ENCODE data around the gene EPHB2.

The EPHB2 gene

DNA sequence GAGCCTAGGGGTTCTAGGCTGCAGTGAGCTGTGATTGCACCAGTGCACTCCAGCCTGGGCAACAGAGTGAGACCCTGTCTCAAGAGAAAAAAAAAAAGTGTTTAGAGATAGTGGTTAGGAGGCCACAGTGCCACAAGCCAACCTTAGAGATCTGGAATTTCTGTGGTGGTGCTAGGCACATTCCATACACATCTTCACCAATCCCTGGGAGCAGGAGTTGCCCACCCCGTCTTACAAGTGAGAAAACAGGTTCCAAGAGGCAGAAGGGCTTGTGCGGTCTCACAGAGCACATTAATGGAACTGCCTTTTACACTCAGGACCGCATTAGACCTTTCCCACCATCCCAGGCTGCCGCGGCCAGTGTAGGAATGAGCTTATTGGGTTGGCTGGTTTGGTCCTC is 93.2 kb downstream of the EPHB2 start:
- DNase-seq (ENCODE audit: low spot score) = no peak

DNA sequence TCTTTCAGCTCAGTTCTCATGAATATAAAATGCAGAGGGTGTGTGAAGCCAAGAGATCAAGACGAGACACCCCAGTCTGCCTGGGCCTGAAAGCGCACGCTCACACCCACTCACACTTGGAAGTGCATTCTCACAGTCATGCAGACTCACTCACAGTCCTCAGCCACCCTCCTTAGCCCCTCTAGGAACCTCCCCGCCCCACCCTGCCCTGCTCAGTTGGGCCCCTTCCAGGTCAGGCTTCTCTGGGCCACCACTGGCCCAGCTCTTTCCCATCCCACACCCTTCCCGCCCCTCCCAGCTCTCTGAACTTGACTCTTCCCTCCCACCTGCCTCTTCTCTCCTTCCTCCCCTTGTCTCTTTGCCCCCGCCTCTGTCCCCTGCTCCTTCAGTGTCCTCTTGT is 93.8 kb downstream of the EPHB2 start:
- no peak for DNase-seq (ENCODE audit: low spot score)

DNA sequence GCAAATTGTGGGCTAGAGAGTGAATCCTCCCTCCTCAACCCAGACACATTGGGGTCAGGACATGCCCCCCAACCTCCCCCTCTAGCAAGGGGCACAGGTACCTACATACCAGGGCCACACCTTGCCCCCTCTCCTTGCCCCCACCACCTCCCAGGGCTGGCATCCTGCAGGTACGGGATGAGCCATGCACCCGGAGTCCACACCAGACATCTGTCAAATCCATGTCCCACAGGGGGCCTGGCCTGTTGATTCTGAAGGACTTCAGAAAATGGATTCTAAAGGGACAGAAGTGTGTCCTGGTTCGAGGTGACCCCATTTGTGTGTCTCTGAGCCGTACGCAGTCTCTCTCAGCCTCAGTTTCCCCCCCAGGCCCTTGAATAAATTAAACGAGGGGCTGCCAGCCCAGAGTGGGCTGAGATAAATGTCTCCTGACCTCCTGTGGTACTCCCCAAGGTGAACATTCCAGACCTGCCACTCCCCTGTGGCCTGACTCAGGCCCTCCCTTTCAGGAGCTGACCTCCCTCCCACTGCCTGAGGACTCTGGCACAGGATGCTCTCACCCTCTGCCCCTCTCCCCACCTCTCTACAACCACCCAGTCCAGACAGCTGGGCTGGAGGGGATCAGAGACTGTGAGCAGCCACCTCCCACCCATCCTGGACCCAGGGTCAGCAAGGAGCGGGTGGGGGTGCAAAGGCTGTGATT is 94.5 kb downstream of the EPHB2 start:
- DNase-seq (ENCODE audit: low spot score) = no peak

DNA sequence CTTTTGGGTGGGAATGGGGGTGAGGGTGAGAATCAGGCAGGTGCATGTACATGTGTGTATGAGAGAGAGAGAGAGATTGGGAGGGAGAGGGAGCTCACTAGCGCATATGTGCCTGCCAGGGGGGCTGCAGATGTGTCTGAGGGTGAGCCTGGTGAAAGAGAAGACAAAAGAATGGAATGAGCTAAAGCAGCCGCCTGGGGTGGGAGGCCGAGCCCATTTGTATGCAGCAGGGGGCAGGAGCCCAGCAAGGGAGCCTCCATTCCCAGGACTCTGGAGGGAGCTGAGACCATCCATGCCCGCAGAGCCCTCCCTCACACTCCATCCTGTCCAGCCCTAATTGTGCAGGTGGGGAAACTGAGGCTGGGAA is 95.0 kb downstream of the EPHB2 start:
- DNase-seq (ENCODE audit: low spot score) = no peak

DNA sequence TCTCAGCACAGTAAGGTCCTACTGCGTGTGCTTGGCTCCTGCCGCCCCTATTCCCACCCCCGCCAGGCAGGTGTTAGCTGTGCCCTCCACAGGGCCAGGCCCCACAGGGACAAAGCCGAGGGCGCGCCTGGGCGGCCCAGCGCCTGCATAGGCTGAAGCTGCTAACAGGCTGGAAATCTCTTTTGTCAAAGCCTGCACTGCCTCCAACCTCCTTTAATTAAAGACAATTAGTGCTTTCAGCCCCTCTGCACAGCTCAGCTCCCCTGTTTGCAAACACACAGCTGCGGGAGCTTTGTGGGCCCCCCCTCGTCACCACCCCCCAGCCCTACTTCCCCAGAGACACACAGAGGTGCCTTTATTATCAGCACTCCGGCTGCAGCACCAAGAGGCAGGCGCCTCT is 95.9 kb downstream of the EPHB2 start:
- DNase-seq (ENCODE audit: low spot score) = no peak

DNA sequence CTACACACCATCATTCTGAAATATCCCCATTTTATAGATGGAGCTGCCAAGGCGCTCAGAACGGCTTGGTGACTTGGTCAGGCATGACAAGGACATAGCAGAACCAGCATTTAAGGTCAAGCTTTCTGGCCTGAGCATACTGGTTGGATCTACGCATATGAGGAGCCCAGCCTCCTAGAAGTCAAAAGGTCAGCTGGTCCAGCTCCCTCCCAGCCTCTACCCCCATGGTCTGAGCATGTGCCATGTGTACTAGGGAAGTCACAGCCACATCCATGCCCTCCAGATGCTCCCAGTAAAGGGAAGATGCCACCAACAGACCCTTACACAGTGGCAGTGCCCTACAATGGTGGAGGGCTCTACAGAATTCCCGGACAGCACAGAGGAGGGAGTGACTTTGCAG is 96.7 kb downstream of the EPHB2 start:
- no peak for DNase-seq (ENCODE audit: low spot score)

DNA sequence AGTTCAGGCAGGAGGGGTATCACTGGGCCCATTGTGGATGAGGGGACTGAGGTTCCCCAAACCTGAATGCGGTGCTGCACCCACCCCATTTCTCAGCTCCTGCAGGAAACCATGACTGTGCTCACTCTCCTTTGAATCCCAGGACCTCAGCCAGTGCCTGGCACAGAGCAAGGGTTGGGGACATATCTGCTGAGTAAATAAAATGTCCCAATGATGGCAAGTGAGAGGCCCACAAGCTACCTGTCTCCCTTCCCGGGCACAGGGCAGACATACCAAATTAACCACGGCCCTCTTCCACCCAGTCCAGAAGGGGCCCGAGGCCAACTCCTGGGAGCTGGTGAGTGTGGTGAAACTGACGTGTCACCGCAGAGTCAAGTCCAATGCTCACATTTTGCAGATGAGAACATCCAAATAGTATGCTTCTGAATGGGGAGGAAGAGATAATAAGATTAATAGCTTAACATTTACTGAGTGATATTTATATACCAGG is 97.6 kb downstream of the EPHB2 start:
- DNase-seq (ENCODE audit: low spot score) = peak; percentile 56

DNA sequence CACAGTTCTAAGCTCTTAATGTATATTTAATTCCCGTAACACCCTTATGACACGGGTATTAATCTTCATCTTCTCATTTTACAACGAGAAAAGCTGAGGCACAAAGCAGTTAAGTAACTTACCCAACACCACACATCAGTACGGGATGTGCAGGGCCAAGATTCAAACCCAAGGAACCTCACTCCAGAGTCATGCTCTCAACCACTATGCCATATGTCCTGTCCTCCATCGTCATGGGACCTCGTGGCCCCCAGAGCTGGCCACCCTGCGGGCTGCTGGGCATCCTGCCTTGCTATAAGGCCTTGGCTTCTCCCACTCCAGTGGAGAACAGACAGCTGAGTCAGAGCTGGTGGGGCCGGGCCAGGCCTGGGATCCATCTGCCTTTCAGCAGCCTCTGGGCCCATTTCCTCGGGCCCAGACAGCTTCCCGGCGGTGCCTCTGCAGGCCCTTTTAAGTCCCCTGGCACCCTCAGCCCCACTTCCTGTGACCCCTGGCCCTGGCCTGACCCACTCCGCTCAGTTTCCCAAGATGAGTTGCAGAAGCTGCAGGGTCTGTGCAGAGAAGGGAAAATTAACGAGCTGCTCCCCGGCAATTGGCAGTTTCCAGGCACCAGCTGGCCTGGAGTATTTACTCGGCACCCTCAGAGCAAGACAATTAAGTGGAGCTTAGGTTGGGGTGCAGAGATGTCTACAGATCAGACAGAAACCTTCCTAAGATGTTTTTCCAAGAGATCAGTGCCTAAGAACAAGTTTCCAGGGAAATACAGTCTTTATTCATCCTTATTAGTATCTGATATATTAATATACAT is 98.2 kb downstream of the EPHB2 start:
- DNase-seq (ENCODE audit: low spot score) = peak; percentile 58

DNA sequence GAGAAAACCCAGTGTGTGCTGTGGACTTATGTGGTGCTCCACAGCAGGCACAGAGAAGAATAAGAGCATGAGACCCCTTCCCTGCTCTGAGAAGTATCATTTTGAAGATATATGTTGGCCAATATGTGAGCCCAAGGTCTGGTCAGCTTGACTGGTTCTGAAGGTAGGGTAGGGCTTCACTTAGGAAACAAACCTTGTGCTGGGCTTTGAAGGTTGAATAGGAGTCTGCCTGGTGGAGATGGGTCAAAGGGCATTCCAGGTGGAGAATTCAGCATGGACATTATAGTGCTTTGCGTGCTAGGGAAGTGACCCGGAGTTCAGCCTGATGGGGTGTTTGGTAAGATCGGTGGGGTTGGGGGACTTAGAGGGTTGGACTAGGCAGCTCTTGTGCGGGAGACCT is 99.1 kb downstream of the EPHB2 start:
- no peak for DNase-seq (ENCODE audit: low spot score)

DNA sequence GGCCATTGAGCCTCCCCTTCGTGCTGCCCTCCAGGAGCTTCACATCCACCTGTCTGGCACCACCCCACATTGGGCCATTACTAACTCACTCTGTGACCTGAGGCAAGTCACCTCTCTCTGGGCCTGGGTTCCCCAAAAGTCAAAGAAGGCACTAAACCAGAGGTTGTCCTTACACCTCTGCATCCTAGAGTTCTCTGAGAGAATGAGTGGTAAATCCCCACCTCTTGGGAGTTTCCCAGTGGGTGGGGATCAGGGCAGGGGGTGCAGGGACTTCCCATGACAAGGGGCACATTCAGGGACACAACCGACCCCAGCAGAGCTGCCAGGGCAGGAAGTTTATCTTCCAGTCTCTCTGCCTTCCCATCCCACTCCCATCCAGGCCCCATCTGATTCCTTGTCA is 99.7 kb downstream of the EPHB2 start:
- DNase-seq (ENCODE audit: low spot score) = no peak

DNA sequence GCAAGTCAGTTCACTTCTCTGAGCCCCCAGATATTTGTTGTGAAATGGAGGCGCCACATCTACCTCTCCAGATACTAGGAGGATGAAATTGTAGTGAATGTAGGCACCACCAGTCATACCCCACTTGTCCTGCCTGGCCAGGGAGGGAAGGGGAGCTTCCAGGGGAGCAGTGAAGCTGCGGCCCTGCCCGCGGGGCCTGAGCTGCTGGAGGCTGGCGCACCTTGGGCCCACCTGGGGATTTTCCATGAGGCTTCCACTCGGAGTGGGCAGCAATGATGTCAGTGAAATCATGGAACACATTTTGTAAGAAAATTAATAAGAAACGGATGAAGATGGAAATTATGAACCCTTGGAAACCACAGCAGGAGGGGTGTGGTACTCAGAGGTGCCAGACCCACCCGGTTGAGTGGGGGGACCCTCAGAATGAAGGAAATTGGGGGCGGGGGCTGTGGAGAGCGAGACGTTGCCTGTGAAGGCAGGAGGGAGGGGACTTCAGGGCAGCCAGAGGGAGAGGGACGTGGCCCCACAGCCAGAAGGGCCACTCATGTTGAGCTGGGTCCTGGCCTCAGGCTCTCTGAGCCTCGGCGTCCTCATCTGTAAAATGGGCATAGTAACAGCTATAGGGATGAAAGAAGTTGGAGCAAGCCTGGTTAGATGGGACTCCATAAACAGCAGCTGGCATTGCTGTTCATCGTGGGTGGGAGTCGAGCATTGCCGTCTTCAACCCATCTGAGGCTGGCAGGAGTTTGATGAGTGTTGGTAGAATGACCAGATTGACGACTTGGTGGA is 101.6 kb downstream of the EPHB2 start:
- DNase-seq (ENCODE audit: low spot score) = no peak

DNA sequence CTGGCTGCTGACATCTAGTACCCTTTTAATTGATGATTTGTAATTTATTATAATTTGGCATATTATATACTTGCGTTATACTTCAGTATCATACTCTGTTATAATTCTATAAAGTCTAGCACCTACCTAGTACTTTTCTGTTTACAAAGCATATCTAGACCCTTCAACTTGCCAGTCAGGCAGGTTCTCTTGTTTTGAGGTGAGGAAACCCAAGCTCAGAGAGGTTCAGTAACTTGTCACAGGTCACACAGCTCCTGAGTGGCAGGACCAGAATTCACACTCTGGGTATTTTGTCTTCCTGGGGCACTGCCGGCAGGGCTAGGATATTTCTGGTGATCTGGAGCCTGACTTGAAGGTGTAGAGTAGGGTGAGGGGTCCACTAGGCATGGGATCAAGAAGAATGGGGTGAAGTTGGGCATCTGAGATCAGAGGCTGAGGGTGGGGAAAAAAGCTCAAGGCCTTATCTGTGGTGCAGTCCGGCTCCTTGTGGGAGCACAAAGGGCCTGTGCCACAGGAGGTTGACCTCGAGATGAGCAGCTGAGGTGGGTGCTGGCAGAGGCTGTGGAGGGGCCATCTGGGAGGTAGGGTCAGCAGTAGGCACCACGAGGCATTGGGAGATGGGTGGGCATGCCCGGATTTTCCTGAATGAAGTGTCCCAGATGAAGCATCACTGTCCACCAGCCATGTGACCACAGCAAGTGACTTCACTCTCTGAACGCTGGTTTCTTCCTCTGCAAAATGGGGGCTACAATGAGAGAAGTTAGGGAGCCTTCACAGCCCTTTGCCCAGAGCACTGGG is 102.6 kb downstream of the EPHB2 start:
- no peak for DNase-seq (ENCODE audit: low spot score)

DNA sequence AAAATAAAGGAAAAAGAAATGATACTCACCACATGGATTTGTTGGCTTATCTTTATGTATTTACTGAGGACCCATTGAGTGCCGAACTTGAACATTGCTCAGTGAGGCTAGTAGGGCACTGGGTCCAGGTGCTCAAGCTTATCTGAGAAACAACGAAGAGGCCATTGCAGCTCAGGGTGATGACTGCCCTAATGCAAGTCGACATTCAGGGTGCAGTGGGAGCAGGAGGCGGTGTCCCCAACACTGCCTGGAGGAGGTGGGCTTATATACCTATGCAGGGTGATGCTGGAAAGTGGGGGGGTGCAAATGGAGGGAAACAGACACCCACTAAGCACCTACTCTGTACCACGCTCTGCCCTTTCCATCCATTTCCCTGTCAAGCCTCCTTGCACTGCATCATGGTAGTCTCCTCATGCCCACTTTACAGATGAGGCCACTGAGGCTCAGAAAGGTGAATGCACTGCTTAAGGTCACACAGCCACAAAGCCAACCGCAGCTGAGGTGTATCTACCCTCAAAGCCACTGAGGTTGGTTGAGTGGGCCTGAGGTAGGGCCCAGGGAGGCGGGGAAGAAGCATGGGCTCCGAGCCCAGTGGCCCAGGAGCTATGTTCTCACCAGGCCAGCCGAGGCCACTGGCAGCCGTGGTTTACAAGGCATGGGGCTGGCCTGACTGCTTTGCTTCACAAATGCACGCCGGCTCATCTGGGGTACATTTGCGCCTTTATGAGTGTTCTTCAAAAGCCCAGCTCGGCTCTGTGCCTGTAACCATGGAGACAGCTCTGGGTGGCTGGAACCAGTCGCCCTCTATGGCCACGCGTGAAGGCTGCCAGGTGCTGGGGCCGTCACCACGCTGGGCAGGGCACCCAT is 103.8 kb downstream of the EPHB2 start:
- no peak for DNase-seq (ENCODE audit: low spot score)

DNA sequence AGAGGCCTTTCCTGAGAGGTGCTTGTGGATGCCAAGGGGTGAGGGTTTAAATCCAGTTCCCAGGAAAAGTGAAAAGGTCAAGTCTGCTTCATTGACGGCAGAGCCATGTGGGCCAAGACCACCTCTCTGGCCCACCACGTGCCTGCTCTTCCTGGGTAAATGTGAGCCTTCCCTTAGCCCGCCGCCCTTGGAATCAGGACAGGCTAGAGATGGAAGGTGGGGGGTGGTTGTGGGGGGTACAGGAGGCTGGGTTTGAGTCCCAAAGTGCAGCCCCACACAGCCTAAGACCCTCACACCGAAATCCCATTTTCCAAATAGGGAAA is 104.4 kb downstream of the EPHB2 start:
- no peak for DNase-seq (ENCODE audit: low spot score)

DNA sequence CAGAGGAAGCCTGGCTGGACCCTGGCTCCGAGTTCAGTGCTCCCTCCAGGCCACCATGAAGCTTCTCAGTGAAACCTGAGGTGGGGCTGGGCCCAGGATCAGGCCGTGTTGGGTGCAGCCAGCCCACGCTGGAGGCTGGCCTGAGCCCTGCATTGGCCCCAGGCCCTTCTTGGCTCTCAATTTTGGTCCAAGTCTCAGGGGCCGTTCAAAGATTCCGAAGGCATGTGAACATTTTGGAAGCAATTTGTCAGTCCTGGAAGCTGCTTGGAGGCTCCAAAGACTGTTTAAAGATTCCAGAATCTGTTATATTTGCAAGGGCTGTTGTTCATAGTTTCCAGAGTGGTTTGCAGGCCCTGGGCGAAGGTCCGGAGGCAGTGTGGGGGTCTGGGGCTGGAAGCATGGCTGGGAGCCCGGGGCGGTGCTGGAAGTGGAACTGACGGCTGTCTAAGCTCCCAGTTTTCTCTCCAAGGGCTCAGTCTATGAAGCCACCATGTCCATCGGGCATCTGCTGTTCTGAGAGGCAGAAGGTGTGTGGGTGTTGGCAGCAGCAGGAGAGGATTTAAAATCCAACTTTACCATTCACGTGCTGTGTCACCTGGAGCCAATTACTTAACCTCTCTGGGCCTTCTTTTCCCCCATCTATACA is 104.9 kb downstream of the EPHB2 start:
- DNase-seq (ENCODE audit: low spot score) = no peak

DNA sequence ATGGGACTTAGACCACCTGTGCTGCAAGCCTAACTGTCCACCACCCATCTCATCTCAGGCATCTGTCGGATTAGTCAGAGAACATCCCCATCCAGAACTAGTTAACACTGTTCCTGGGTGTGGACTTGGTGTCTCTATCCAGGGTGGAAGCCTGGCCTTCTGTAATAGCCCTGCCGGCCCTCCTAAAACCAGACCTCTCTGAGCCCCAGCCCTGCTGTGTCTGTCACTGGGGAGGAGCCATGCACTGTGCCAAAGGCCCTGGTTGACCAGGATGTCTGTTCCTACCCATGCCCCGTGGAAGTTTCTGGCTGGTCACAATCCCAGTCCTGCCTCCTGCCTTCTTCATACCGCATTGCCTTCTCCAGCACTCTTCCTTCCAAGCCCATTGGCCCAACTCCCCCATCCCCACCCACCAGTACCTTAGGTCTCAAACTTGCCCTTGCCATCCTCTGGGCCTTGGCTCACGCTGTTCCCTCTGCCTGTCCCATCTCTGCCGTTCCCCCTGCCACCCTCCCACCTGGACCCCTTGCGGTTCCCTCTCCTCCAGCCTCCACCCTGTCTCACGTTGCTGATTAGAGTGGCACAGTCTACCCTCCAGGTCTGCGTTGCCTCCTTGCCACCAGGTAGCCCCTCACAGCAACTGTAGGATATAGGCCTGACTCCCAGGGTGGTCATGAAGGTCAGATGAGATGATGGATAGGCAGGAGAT is 105.6 kb downstream of the EPHB2 start:
- DNase-seq (ENCODE audit: low spot score) = no peak

DNA sequence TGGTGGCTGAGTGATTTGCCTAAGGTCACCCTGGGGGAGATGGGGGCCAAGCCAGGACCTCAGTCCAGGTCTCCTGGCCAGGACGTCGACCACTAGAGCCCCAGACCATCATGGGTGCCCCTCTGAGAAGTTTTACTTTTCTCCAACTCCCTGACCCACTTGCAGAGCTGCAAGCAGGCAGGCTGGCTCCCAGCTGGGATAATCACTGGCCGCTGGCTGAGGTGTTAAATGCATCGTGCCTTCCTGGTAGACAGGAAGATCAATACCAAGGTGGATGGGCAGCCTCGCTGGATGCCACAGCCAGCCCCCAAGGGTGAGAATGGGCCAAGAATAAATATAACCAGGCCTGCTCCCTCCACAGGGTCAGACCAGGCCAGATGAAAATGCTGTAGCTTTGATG is 106.2 kb downstream of the EPHB2 start:
- no peak for DNase-seq (ENCODE audit: low spot score)

DNA sequence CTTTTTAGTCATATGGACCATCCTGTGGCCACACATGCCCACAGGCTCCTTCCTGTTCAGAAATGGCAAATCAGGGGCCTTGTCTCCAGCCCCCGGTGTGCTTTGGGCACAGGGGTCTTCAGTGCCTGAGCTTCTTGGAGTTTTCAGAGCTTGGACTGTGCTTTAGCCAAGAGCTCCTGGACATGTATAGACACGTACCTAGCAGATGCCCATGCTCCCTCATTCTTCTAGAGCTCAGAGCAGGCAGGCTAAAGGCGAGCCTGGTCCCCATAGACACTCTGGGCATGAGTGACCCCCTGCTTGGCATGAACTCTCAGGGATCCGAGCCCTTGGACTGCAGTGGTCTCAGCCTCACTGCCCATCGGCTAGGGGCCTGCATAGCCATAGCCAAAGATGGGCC is 106.8 kb downstream of the EPHB2 start:
- DNase-seq (ENCODE audit: low spot score) = no peak

DNA sequence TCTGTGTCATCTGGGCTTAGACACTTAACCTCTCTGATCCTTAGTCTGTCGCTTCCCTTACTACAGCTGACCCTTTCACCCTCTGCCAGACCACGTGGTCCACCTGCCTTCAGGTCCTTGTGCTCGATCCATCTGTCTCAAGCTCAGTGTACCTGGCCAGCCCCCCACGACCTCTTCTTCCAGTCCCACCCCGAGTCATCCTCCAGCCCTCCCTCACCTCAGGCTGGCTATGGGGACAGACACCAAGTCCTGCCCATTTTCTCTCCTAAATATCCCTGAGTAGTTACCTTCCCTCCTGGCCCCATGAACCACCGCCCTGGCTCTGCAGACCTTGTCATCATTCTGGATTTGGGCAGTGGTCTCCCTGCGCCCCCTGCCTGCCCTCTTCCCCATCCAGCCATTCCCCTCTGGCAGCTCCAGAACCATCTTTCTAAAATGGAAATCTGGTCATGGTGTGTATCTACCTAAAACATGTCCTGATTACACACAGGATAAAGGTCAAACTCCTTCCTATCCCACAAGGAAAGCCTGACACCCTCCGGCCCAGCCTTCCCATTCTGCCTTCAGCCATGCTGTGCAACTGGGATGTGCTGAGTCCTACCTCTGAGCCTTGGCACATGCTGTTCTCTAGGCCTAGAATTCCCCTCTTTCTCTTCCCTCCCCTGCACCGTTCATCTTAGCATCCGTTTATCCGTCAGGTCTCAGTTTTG is 107.6 kb downstream of the EPHB2 start:
- DNase-seq (ENCODE audit: low spot score) = no peak

Data from D341Med (cell line).